ENCODE data around the gene AQP3. TPM values are rescaled to one million over a fixed set of nuclear protein-coding genes. Genes with fewer than 3 reads are reported as not detected.

The AQP3 gene
- total RNA-seq, 1 donor from 2014 or later, result 7.7 TPM

DNA sequence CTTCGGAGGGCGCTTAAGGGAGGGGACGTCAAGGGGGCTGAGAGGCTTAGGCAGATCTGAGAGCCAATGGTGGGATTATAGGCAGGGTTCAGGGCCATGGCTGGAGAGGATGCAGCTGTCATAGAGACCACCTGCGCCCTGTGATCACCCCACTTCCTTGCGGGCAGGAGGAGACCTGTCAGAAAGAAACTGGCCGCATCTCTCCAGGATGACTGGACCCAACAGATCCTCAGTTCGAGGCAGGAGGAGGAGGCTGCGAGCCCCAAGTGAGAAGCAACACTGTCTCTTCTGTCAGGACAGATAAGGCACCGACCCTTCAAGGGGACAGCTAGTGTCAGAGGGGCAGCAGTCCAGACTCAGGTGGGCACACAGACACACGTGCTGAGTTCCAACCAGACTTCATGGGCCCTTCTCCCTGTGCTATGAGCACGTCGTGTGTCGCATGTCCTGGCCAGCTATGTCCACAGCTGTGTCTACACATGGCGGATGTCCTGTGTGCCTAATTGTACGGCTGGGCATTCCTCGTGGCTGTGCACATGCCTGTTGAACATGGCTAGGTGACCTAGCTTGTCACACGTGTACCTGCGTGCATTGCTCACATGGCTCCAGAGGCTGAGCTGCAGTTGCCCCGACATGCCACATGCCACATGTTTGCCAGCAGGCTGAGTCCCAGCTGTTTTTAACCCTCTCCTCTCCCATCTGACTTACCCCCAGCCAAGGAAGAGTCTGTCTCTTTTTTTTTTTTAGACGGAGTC lies 583 bp upstream of the AQP3 start:
- no peak for DNase-seq (ENCODE audit: low spot score)
- intact Hi-C loops (cut with DNase I), result loop anchor here (5.0 kb wide), 1 partner anchor 41 kb away; no protein-coding TSS in a partner anchor

DNA sequence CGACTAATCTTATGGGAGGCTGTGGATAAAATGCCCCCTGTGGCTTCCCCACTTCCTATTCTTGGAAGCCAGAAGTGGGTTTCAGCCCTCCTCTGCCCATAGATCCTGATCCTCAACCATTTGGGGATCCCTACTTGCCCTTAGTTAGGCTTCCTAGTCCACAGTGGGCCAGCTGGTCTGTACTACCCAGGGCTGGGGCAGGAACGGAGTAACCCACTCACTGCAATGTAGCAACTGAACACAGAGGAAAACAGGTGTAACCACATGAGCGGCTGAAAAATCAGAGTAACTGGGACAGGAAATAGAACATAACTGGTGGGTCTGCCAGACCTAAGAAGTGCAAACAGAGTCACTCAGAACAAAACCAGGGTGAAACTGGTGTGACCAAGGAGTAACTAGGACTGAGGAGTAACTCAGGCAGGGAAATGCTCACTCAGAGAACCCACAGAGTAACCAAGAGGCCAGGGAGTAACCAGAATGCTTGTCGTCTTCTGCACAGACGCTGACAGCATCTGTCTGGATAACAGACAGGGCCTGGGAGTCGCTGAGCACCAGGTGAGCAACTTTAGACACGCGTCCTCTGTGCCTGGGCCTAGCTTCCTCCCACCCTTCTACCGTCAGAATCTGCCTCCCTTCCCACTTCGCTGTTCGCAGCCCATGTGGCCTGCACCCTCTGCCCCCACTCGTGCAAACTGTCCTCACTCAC lies 1.0 kb downstream of the AQP3 start:
- intact Hi-C loops (cut with DNase I), result loop anchor here (5.0 kb wide), 1 partner anchor 39 kb away; no protein-coding TSS in a partner anchor
- DNase-seq (ENCODE audit: low spot score), result no peak

DNA sequence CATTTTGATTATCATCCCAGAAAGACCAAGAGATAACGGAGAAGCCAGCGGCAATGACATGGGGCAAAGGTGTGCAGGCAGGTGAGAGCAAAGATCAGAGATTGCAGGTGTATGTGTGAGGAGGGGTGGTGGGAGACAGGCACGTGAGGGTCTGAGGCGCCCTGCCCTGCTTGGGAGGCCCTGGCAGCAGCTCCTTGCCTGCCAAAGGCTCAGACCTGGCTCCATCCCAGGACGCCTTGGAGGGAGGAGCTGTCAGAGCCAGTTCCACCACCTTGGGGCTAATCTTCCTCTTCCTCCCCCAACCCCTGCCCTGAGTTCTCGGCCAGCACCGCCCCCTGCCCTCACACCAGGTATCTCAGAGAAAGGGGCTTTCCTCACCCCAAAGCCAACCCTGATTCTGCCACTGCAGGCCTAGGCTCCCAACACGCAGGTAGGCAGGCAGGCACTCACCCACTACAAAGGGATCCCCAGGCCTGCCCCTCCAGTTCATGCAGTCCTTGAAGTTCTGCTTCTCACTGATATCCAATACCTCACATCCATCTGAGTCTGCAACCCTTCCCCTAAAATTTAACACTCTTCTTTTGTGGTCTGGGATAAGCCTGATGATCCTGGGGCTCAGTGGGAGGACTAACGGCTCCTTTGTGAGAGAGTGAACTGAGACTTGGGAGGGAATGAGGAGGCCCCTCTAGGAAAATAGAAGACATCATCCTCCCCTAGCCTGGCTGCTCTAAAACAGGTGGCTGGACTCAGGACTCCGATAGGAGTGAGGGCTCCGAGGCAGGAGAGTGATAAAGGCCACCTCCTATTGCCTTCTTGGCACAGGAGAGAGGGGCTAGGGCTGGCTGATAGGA lies 1.8 kb downstream of the AQP3 start:
- intact Hi-C loops (cut with DNase I), result loop anchor here (5.0 kb wide), 1 partner anchor 38 kb away; no protein-coding TSS in a partner anchor
- no peak for DNase-seq (ENCODE audit: low spot score)

DNA sequence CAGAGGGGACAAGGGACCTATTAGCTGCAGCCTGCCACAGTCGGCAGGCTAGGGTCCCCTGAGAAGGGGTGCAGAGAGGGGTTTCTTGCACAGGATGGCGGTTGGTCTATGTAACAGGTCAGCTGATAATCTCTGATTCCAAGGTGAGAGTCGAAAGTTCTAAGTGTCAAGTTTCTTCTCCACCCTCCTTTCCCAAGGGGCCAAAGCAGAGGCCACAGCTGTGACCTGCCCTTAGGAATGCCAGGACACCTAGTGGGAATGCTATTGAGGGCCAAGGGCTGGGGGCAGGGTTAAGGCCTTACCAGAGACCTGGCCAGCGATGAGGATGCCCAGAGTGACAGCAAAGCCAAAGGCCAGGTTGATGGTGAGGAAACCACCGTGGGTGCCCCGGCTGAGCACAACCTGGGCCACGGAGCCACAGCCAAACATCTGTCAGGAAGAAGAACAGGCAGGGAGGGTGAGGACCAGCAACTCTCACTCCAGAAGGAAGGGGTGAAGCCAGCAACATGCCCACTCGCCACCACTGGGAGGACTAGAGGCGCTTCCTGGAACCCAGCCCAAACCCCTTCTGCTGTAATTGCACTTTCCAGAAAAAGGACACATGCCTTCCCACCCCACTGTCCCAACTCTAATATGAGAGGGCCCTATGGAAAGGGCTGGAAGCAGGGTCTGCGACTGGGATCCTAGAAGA lies 3.8 kb downstream of the AQP3 start:
- intact Hi-C loops (cut with DNase I), result no loop called here
- DNase-seq (ENCODE audit: low spot score), result no peak

GRCh38 chr9:33443047-33443446 lies 4.3 kb downstream of the AQP3 start:
- intact Hi-C loops (cut with DNase I), result no loop called here

DNA sequence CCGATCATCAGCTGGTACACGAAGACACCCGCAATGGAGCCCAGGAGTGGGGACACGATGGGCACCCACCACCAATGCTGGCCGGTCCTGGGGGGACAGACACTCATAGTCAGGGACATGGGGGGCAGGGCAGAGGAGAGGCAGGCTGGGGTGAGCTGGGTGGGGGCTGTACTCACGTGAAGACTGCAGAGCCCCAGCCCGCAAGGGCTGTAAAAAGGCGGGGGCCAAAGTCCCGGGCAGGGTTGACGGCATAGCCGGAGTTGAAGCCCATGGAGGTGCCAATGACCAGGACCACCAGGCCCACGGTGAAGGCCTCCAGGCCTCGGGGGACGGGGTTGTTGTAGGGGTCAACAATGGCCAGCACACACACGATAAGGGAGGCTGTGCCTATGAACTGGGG lies 5.3 kb downstream of the AQP3 start:
- intact Hi-C loops (cut with DNase I), result no loop called here
- no peak for DNase-seq (ENCODE audit: low spot score)

More at GRCh38 chr9:33443047-33443446, 4.3 kb downstream of the AQP3 start:
- DNase-seq (ENCODE audit: low spot score), result no peak

GRCh38 chr9:33440609-33441008 lies 6.8 kb downstream of the AQP3 start:
- no peak for DNase-seq (ENCODE audit: low spot score)
- intact Hi-C loops (cut with DNase I), result no loop called here

DNA sequence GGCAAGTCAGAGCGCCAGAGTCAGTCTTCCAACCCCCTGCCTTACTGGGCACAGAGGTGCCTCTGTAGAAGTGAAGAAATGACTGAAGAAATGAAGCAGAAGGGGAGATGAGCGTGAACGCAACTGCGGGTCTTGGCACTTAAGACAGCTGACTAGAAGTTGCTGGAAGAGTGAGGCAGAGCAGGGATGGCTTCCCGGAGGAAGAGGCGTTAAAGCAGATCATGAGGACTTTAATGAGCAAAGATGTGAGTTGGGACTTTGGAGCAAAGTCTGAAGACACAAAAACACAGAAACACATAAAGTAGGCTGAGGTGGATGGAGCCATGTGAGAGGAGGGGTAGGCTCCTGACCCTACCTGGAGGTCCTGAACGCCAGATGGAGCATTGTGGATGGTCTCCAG lies 7.2 kb downstream of the AQP3 start:
- no peak for DNase-seq (ENCODE audit: low spot score)
- intact Hi-C loops (cut with DNase I), result no loop called here

DNA sequence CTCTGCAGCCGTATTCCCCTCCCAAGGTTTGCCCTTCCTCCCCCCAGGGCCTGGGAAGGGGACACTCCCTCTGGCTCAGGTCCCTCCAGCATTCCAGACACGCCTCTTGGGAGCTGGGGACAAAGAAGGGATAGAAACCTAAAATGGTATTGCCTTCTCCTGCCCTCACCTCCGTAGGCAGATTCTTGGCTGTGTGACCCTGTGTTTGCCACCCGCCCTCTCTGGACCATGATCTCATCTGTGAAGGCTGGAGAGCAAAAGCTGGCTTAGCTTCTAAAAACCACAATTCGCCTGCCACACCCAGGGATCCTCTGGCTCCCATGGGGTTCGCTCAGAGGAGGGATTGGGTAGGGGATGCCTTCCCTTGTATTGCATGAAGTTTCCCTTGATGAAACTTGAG lies 7.7 kb downstream of the AQP3 start:
- DNase-seq (ENCODE audit: low spot score), result no peak
- intact Hi-C loops (cut with DNase I), result no loop called here

DNA sequence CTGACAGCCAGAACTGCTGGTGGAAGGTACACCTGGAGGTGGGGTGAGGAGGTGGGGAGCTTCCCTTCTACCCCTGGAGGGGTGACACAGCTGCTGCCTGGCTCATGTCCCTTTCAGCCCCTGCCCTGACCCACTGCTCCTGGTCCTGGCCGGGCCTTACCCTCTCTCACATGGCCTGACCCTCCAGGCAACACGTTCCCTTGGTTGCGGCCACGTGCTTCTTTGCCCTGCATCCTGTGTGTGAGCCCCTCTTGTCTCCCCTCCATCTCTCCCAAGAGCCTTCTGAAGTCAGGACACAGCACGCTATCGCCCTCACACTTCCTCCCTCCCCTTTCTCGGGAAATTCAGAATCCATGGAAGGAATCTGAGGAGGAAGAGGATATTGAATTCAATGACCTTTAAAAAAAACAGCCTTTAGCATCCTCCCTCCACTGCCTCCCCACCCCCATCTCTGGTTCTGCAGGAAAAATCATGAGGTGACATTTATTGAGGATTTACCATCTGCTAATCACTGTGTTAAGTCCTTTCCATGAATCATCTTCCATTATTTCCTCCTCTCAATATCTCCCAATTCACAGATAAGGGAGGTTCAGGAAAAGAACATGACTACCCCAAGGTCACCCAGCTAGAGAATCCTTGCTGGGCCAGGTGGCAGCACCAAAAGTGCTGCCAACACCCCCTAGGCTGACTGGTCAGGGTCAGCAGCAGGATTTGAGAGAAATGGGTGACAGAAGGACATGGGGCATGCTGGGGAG lies 8.3 kb downstream of the AQP3 start:
- DNase-seq (ENCODE audit: low spot score), result no peak
- intact Hi-C loops (cut with DNase I), result no loop called here

GRCh38 chr9:33437898-33438297 lies 9.5 kb downstream of the AQP3 start:
- intact Hi-C loops (cut with DNase I), result no loop called here
- DNase-seq (ENCODE audit: low spot score), result no peak

- DNase-seq (ENCODE audit: low spot score), result no peak
Measured at GRCh38 chr9:33437205-33437604, 10.2 kb downstream of the AQP3 start.

DNA sequence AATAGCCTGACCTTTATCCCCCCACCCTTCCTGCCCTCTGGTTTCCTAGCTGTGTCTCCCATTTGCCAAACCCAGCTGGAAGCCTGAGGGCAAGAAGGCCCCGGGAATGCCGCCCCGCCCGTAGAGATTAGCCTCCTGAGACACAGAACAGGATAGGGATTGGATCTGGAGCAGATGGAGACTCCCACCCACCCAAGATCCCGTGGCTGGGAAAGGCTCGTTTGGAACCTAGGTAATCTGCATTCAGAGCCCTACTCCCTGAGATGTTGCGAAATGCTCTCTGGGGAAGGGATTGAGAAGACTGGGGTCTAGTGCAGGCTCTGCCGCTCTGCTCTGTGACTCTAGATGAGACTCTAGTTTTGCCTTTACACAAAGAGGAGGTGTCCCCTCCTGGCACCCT lies 10.9 kb downstream of the AQP3 start:
- intact Hi-C loops (cut with DNase I), result no loop called here
- no peak for DNase-seq (ENCODE audit: low spot score)

More at GRCh38 chr9:33437205-33437604, 10.2 kb downstream of the AQP3 start:
- intact Hi-C loops (cut with DNase I), result no loop called here

DNA sequence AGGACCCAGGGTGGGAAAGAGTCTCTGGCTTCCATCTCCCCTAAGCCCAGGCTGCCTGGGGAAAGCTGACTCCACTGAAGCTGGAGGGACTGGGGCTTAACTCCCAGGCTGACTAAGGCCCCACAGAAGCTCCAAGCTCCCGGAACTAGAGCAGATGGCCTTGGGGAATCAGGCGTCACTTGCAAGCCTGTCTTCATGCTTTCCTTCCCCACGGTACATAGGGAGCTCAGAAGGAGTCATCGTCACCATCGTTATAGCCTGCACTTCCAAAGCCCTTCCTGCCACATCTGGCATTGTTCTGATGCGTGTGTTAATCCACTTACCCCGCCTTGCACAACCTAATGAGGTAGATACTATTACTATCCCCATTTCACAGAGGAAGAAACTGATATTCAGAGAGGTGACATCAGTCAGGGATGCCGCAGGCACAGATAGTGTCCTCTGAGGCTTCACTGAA lies 11.5 kb downstream of the AQP3 start:
- DNase-seq (ENCODE audit: low spot score), result no peak
- intact Hi-C loops (cut with DNase I), result no loop called here

GRCh38 chr9:33434317-33435105 lies 12.9 kb downstream of the AQP3 start:
- intact Hi-C loops (cut with DNase I), result no loop called here
- no peak for DNase-seq (ENCODE audit: low spot score)

DNA sequence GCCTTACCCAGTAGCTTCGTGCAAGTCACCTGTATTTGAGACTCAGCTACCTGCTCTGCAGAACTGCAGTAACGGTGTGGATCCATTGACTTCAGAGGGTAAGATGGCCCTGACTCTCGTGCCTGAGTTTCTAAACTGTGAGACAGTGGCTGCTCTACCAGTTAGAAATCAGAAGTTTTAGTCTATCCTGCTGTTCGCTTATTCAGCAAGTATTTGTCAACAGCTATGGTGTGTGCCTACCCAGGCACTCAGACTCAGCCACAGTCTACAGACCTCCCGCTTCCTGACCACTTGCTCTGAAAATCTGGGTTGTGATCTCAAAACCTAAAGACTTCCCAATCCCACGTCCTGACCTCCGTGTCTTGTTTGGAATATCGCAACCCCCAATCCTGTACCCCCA lies 13.5 kb downstream of the AQP3 start:
- DNase-seq (ENCODE audit: low spot score), result no peak
- intact Hi-C loops (cut with DNase I), result no loop called here

DNA sequence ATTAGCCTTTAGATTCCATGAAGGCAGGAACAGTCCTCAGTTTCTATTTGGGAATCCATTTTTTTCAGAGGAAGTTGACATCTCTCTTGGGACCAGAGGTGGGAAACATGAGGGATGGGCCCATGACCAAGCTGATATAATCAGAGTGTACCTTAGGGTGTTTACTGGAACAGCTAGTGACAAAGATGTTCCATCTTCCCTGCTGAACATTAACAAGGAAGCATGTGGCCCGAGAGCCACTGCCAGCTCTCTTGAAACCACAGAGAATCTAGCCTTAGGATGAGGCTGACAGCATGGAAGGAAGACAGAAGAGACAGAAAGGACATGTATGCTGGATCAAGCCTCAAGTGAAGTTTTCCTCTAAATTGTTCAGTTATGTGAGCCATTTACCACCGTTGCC lies 16.0 kb downstream of the AQP3 start:
- intact Hi-C loops (cut with DNase I), result no loop called here
- no peak for DNase-seq (ENCODE audit: low spot score)

GRCh38 chr9:33430942-33431341 lies 16.5 kb downstream of the AQP3 start:
- DNase-seq (ENCODE audit: low spot score), result no peak
- intact Hi-C loops (cut with DNase I), result no loop called here
